GM10266 (cell line): ENCODE measurements around the gene ZFP3.

Experiments used
- DNase-seq: peaks from one replicate; pipeline ENCODE4 v3.0.0; 2012; ENCODE audit errors: extremely low spot score
- CTCF ChIP-seq: IDR thresholded peaks from 2 replicates; pipeline ENCODE4 v1.5.1; 2012; ENCODE audit warnings: mild to moderate bottlenecking, low read depth; ENCODE audit not compliant: control insufficient read depth, insufficient read depth; ENCODE audit errors: missing control alignments

ZFP3 gene

GRCh38 chr17:5035315-5035714 is 43.0 kb upstream of the ZFP3 start, which contains the start of gene SLC52A1:
TSS of gene SLC52A1 (minus strand) at chr17:5035426. CDS start at chr17:5034606, 820 bp downstream.
- no peak for TF ChIP-seq CTCF
- no peak for DNase-seq

GRCh38 chr17:5042157-5043022 is 35.9 kb upstream of the ZFP3 start:
- no peak for DNase-seq
- TF ChIP-seq CTCF: no peak

GRCh38 chr17:5043524-5043923 is 34.7 kb upstream of the ZFP3 start:
- DNase-seq: no peak
- TF ChIP-seq CTCF: no peak

- no peak for DNase-seq
- TF ChIP-seq CTCF: no peak
Observed at GRCh38 chr17:5044630-5045029, 33.6 kb upstream of the ZFP3 start.

- DNase-seq: no peak
- TF ChIP-seq CTCF: no peak
Observed at GRCh38 chr17:5045496-5045895, 32.8 kb upstream of the ZFP3 start.

- no peak for DNase-seq
Observed at GRCh38 chr17:5047446-5047845, 30.8 kb upstream of the ZFP3 start.

More at GRCh38 chr17:5047446-5047845, 30.8 kb upstream of the ZFP3 start:
- no peak for TF ChIP-seq CTCF
